Islet precursor cell (in vitro differentiated cells): ENCODE data around the gene STRN4.
"Not testable (repeated sequence)": the region's sequence is repeated elsewhere in the genome, so short reads cannot be mapped to it uniquely, and the experiment has no call there.

Source experiments
- DNase-seq: peaks from one replicate; pipeline ENCODE4 v3.0.0-alpha.2; 2018

STRN4 gene

GRCh38 chr19:46772170-46773017, 26.1 kb upstream of the STRN4 start:
- DNase-seq = no peak

- DNase-seq = peak; percentile 67
Observed at GRCh38 chr19:46768746-46769145, 22.5 kb upstream of the STRN4 start.

- peak; percentile 75 for DNase-seq
Observed at GRCh38 chr19:46766569-46767317, 20.5 kb upstream of the STRN4 start.

GRCh38 chr19:46764817-46765291, 18.6 kb upstream of the STRN4 start:
- no peak for DNase-seq

GRCh38 chr19:46762245-46762890, 16.1 kb upstream of the STRN4 start:
- DNase-seq = no peak

- no peak for DNase-seq
Observed at GRCh38 chr19:46761418-46761831, 15.2 kb upstream of the STRN4 start.

- not testable (repeated sequence) for DNase-seq
Observed at GRCh38 chr19:46760897-46761296, 14.6 kb upstream of the STRN4 start.

GRCh38 chr19:46760363-46760762, 14.1 kb upstream of the STRN4 start:
- no peak for DNase-seq

- DNase-seq = no peak
Observed at GRCh38 chr19:46759817-46760333, 13.6 kb upstream of the STRN4 start.

GRCh38 chr19:46759206-46759605, 13.0 kb upstream of the STRN4 start:
- DNase-seq = no peak

GRCh38 chr19:46756544-46756888, 10.3 kb upstream of the STRN4 start:
- DNase-seq = peak; percentile 50

- DNase-seq = no peak
Observed at GRCh38 chr19:46755853-46756543, 9.7 kb upstream of the STRN4 start.

GRCh38 chr19:46755077-46755852, 9.0 kb upstream of the STRN4 start:
- DNase-seq = no peak

- DNase-seq = peak; percentile 74
Observed at GRCh38 chr19:46753420-46754155, 7.3 kb upstream of the STRN4 start.

GRCh38 chr19:46748325-46749109, 2.3 kb upstream of the STRN4 start:
- peak; percentile 83 for DNase-seq

GRCh38 chr19:46745521-46746280, 549 bp downstream of the STRN4 start, which contains the start of gene FKRP:
Gene FKRP (plus strand): TSS chr19:46746057. CDS start chr19:46755451, 9,394 bp downstream.
- no peak for DNase-seq

- no peak for DNase-seq
Observed at GRCh38 chr19:46745030-46745429, 1.2 kb downstream of the STRN4 start.

- DNase-seq = no peak
Observed at GRCh38 chr19:46744005-46744691, 2.1 kb downstream of the STRN4 start.
